Testis (tissue), 2 donors: ENCODE results near the gene SGO1.

Source experiments
- CTCF ChIP-seq, 3 experiments: fragments of 450-650 bp in 2 of 3; fragments of 200-600 bp in 1 of 3; sonication (generic) in 1 of 3; IDR thresholded peaks; one replicate each; pipeline ENCODE4 v1.5.1; 2016 to 2019; ENCODE audit warnings: antibody characterized with exemption in 3 of 3, mild to moderate bottlenecking in 2 of 3, moderate library complexity in 1 of 3
- POLR2A ChIP-seq: fragments of 450-650 bp; IDR thresholded peaks from one replicate; pipeline ENCODE4 v1.6.1; 2017; ENCODE audit warnings: antibody characterized with exemption, mild to moderate bottlenecking, moderate library complexity

- TF ChIP-seq CTCF (IDR thresholded peaks at IDR 0.05) (no peak), POLR2A (no peak)
Measured at GRCh38 chr3:20128358-20128757, 57.6 kb downstream of the SGO1 start.
